Activated CD8-positive, alpha-beta memory T cell treated with anti-CD3 and anti-CD28 coated beads for 4 hours (primary cell): Measurements from ENCODE around the gene RTRAF.

Experiments used
- DNase-seq, 2 donors: peaks; one replicate each; pipeline ENCODE4 v3.0.0-alpha.2; 2020; ENCODE audit warnings: low read depth in 2 of 2

Gene RTRAF

DNA sequence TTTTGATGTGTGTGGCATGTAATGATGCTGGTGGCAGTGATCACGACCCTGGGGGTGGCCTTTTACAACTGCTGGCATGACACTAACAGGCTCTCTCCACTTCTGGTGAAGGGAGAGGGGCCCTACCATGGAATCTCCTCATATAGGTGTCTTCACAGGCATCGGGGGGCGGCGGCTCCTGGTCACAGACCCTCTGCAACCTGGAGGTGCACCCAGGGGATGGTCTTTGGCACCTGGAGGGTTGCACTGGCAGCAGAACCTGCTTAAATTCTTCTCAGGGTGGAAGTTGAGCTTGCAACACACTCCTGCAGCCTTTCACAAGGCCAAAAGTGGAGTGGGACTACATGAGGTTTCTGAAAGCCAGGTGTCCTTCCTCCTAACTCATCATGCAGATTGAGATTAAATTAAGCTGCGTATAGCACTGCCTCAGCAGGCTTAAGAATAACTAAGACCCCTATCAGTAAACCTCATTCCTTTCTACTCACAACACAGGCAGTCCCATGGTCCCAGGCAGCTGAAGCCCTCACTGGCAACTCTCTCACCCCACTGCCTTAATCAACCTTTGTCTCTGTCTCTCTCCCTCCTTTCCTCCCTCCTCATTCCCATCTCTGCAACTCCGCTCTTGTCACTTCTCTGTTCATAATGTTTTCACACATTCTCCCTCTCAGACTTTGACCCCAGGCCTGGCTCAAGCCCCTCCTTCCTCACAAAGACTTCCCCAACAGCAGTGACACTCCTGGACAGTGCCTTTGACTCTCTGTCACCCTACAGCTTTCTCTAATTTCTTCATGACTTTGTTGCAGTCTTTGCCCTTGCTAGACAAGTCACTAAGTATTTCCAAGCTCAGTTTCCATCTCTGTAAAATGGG lies 60.6 kb downstream of the RTRAF start:
- DNase-seq = no peak

DNA sequence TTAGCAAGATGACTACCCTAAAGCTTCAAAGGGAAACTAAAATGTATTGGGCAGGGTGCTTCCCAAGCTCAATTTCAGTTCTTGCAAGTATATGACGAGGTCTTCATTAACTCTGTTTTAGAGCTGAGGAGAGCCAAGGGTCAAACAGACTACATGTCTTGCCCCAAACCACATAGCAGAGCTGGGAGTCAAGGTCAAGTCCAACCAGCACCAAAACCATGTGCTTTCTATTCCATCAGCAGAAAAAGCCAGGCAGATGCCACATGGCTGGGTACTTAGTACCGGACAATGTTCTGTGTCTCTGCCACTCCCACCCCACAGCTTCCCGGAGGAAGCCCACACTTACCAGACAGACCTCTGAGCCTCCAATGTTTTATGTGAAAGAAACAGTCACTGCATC lies 61.9 kb downstream of the RTRAF start:
- no peak for DNase-seq

DNA sequence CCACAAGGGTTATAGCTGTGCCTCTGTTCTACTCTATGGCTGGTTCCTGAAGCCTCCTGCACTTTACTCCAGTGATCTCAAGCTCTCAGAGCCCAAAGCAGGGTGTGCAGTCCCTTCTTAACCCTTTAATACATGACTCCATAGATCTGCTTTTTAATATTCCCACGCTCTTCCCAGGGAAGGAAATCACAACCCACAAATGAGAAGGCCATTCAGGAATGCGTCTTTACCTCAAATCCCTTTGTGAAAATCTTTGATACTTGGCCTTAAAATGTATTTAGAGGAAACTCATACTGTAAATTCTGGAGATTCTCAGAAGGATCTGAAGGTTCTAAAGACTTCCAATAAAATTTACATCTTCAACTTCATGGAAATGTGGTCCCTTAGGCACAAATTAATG lies 62.5 kb downstream of the RTRAF start:
- DNase-seq = no peak

DNA sequence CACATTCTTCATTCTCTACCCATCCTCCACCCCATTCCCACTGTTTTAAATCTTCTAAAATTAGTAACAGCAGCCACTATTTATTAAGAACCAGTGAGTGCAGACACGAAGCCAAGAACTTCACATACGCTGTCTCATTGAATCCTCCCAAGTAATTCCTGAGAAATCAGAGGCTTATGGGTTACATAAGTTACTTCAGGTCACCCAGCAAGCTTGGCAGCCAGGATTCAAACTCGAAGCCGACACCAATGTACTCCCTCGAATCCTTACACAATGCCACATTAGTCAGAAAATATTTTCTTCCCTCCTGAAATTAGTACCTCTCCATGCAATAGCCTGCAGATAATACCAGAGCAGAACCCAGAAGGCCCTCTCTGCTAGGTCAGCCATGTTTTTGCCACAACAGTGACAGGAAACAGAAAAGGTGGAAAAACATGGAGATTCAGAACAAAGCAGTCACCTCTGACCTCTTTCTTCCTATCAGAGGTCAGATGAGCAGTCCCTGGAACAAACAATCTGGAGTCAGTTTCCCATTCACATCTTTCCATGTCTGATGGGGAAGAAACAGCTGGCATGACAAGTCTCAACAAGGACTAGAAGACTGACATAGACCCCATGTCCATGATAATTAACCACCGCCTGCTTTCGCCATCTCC lies 63.1 kb downstream of the RTRAF start:
- no peak for DNase-seq

DNA sequence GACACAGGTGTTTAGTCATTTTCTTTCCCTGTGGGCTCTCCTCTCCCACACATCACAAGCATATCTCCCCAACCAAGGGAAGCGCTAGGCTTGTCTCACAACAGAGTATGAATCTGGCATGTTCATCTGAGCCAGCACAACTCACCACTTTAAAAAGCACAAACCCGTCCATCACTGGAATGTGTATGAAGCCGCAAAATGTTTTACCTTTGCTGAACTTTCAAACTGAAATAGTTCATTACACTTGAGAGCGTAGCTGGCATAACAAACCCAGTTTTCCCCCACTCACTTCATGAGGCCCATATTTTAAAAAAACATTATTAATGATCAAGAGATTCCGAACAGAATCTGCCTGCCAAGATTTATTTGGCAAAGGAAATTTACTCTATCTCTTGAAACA lies 63.7 kb downstream of the RTRAF start:
- no peak for DNase-seq

DNA sequence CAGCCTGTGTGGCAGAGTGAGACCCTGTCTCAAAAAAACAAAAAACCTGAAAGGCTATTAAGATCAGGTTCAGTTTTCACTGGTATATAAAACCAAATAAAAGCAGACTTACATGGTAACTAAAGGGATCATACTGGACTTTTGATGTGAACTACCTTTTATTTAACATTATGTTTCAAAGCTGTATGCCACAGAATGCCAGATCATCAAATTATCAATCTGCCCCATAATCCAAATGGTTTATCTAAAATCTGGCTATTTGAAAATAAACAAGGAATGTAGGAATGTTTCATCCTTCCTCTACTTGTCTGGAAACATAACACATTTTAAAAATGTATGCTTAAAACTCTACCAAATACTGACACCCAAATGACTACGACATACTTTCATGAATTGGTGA lies 65.3 kb downstream of the RTRAF start:
- DNase-seq = no peak

DNA sequence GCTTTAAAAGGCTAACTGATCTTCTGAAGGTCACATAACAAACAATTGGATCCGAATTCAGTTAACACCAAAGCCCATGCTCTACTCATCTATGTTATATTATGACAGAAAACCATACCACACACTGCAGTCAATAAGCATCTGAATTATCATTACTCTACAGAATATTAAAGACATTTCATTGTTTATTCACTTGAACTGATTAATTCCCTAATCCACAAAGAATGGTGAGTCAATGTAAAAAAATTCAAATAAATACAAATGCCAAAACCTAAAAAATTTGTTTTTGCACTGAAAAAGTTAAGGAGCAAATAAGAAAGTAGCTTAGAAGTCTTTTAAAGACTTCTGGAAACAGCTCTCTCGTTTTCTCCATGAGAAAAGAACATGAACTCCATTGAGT lies 65.8 kb downstream of the RTRAF start:
- DNase-seq = no peak

DNA sequence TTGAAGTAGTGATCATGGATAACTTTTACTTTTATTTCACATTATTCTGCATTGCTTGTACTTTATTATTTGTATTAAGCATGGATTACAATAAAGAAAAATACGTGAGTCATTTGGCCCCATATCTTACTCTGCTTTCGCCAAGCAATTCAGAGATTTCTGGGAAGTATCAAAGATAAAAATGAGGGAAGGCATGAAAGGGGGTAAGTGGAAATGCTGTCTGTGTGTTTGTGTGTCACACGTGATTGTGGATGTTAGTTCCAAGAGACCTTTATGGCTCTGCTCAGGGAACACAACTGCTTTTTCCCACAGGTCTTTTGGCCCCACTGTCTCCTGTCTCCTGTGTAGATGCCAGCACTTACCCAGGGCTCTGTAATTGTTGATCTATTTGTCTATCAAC lies 69.0 kb downstream of the RTRAF start:
- DNase-seq = no peak

DNA sequence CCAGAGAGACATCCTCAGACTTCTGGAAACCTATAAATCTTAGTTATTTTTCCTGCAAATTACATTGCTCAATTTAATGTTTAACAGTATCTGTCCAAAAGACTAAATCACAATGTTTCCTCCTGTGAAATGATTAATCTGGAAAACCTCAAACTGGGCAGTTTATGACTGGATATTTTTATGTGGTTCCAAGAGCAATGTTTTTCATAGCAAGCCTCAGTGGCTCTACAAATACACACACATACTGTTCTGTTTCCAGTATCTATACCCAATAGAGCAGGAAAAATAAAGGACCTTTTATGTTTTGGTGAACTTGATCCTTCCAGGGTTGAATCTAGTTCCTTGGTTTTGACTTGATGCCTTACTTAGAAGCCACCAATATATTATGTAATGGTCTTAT lies 70.3 kb downstream of the RTRAF start:
- no peak for DNase-seq

DNA sequence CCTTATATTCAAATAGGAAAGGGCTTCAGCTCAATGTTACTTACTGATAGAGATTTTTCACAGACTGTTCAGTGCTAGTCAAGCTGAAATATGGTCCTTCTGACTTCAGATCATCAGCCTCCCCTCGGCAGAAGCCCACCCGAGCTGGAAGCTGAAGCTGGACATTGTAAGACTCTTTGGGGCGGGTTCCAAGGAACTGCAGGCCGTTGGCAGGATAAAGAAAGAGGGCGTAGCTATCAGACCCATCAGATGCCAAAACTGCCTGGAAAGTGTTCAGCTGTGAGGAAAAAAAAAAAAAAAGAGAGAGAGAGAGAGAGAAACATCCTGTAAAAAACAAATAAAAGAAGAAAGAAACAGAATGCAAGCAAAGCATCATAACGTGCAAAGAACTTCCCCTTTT lies 70.7 kb downstream of the RTRAF start:
- DNase-seq = no peak
